CD4-positive, alpha-beta T cell treated with Interleukin-15 for 4 hours (primary cell): ENCODE measurements around the gene KIF6.

Experiments used
- DNase-seq: peaks from one replicate; pipeline ENCODE4 v3.0.0-alpha.2; 2020; ENCODE audit warnings: low spot score

Gene KIF6

DNA sequence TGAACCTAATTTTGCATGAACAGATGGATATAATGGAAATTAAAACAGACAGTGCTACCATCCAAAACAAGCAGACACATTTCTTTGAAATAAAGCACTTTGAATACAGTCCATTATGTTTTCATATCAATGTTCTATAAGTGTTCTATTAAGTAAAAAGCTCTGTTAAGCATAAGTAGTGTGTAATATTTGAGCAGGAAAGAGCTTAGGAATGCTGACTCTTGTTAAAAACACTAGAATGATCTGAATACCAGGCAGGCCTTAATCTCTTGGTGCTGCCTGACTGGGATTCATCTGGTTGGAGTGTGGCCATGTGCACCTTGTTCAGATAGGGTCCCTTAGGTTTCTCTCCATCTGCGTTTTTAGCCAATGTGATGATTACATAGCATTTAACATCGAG lies 130.9 kb downstream of the KIF6 start:
- no peak for DNase-seq

- no peak for DNase-seq
These were observed 131.6 kb downstream of the KIF6 start for GRCh38 chr6:39593646-39594045.

- no peak for DNase-seq
These were observed 134.3 kb downstream of the KIF6 start for GRCh38 chr6:39590871-39591393.

GRCh38 chr6:39587080-39587479 lies 138.1 kb downstream of the KIF6 start:
- no peak for DNase-seq

GRCh38 chr6:39585641-39586040 lies 139.6 kb downstream of the KIF6 start:
- DNase-seq = no peak

DNA sequence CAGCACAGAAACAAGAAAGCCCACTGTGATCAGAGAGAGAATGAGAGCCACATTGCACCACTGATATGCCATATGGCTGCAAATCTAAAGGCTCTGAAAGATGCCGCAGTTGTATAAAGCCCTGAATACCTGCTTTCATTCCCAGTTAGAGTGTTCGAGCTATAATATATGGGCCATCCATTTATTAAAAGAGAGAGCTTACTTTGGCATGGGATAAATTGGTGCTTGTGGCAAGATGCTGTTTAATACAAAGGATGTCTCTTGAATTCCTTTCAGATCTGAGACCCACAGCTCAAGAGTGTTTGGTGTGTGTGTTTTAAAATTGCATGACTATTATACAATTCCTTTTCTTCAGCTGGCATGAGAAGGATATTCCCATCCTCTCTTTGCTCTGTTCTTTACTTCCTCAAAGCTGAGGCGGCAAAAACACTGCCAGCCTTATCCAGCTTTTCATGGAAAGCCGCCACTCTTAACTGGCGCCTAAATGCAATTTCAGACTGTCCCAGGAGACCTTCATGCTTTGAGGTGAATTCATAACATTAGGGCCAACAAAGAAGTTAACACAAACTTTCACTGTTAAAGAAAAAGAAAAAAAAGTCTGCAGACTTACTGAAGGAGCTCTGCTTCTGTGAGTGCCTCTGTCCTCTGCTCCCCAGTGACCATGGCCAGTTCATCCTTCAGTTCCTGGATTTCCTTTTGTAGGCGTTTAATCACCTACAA lies 147.6 kb downstream of the KIF6 start:
- DNase-seq = no peak

DNA sequence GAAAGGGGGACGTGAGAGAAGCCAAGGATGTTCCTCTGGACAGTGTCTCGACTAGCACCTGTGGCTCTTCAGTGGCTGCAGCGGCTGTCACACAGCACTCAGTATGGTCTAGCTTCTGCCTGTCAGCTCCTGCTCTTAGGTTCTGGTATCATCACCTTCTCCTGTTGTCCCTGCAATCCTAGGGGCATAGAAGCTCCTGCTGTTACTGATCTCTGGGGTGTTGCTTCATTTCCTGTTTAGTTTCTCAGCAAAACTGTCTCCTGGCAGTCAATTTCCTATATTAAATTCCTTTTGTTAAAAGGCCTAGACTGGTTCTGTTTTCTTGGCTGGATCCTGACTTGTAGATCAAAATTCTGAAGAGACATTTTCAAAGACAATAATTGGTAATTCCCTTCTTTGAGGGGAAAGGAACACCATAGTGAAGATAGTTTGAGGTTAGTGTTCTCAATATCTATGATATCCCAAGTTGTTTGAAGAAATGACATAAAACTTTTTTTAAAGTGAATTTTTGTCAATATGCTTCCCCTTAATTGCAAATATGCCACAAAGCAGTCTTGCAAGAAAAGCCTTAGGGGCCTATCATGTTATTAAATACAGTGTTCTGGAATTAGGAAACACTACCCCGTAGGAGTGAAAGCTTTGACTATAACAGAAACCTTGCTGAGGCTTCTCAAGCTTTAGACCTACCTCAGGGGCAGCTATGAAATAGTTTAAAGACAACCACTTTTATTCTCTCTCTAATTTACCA lies 148.5 kb downstream of the KIF6 start:
- DNase-seq = no peak

DNA sequence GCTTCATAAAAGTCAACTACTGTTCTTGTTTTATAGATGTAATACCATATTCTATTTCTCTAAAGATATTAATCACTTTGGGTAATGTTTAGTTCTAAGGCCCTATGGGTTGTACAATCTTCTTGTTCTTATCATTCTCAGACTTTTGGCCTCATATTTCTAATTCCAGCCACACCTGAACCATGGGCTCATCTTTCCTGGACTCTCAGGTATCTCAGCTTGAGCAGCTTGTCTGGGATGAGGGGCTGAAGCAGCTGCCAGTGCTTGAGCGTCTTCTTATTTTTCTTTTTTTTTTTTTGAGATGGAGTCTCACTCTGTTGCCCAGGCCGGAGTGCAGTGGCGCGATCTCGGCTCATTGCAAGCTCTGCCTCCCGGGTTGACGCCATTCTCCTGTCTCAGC lies 150.2 kb downstream of the KIF6 start:
- DNase-seq = no peak

GRCh38 chr6:39573541-39573940 lies 151.7 kb downstream of the KIF6 start:
- no peak for DNase-seq

- no peak for DNase-seq
These were observed 152.4 kb downstream of the KIF6 start for GRCh38 chr6:39572661-39573340.

DNA sequence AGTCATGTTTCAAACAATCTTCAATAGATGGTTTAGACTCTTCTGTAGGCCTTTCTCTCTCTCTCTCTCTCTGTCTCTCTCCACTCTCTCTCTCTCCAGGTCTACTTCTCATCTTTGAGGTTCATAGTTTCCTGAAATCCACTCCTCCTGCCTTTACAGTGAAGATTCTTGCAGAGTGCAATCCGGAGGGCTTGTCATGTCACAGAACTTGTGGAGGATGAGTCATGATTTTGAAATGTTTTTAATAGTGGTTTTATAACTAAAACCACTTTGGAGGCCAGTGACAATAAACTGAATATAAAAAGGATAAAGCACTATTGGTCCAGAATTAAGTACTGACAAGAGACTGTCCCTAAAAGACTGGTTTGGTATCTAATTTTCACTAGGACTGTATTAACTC lies 156.3 kb downstream of the KIF6 start:
- DNase-seq = no peak

- DNase-seq = no peak
These were observed 158.1 kb downstream of the KIF6 start for GRCh38 chr6:39567091-39567490.

GRCh38 chr6:39566456-39566855 lies 158.8 kb downstream of the KIF6 start:
- DNase-seq = no peak

DNA sequence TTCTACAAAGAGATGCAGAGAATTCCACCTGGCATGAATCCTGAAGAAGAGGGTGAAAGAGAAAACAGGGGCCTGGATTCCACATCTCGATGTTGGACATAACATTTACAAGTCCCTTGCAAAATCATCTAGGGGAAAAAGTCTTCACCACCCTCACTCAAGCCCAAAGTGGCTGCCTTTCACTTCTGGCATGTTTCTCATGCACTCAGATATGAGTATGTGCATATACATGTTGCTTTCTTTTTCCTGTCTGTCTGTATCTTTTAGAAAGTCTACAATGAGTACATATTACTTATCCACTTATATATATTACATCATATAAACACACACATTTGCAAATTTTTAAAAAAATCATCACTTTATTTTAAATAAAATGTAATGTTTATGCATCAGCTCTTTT lies 159.3 kb downstream of the KIF6 start:
- DNase-seq = no peak

DNA sequence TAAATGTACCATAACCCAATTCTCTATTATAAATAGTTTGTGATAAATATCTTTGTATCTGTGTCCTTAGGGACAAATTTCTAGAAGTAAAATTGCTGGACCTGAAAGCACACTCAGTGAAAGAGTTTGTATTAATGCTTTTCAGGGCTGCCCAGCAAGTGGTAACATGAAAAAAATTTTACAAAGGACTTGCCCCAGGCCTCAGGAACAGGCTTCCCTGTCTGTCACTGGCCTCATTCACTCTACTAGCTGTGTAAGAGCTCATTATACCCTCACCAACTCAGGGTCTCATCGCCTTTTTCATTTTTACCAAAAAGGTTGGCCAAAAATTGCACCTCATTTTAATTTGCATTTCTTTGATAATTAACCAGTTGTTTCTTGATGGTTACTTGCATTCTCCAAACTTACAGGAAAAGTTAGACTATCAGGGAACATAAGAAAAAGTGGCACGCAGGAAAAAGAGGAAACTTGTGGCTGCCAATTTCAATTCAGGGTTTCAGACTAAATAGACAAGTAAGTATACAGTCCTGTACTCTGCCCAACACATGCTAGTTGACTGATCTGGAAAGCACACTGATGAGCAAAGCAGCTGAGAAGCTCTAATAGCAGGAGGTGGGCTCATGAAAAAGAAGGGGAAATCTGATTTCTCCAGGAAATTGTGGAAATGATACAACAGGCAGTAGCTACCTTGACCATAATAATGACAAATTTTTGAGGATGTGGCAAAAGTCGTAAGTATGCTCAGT lies 161.5 kb downstream of the KIF6 start:
- DNase-seq = no peak

DNA sequence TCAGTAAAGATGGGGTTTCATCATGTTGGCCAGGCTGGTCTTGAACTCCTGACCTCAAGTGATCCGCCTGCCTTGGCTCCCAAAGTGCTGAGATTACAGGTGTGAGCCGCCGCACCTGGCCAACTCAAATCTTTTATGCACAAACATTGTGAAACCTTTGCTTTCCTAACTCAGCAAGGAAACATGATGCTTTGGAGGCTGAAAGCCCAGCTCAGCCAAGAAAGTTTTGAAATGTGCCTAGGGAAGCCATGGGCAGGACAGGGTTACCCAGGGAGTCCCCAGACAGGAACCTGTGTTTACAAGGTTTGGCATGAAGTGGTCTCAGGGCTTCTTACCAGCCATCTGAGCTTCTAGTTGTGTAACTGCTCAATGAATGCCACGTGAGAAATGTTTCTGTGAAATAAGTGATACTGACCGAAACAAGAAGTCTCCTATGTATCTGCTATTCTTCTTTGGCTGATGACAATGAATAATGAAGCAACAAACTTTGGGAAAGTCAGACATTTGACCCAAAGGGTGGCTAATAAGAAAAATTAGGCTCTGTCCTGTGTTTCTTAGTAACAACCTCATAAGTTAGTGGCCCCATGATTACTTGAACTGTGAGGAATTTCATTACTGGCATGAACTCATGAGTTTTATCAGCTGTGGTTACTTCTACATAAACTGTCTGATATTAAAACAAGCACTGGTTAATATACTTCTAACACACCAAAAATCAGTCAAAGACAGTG lies 163.5 kb downstream of the KIF6 start:
- no peak for DNase-seq

GRCh38 chr6:39560915-39561314 lies 164.3 kb downstream of the KIF6 start:
- no peak for DNase-seq

- DNase-seq = no peak
These were observed 166.5 kb downstream of the KIF6 start for GRCh38 chr6:39558591-39559190.

DNA sequence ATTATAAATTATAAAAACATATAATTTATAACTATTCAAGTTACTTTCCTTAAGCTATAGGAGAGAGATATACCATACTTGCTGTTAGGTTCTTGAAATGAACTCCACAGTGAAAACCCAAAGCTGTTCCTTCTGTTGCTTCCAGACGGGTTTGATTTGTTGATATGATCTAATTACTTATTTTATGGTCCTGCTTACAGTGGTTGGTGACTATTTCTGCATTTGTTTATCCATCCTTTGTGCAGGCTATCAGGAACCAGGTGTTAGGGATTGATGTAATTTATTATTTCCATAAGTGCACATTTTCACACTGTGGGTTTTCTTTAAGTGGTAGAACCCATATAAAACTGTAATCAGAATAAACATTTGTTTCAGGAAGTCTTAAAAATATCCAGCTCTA lies 167.1 kb downstream of the KIF6 start:
- no peak for DNase-seq

- DNase-seq = no peak
These were observed 170.1 kb downstream of the KIF6 start for GRCh38 chr6:39555136-39555535.
